ENCODE measurements around the gene ZC3H18. TPM values are rescaled to one million over a fixed set of nuclear protein-coding genes. Genes with fewer than 3 reads are reported as not detected.

ZC3H18 gene
- total and polyA plus RNA-seq, 7 donors, result 9.6 to 37.7 (median 16.1) TPM

DNA sequence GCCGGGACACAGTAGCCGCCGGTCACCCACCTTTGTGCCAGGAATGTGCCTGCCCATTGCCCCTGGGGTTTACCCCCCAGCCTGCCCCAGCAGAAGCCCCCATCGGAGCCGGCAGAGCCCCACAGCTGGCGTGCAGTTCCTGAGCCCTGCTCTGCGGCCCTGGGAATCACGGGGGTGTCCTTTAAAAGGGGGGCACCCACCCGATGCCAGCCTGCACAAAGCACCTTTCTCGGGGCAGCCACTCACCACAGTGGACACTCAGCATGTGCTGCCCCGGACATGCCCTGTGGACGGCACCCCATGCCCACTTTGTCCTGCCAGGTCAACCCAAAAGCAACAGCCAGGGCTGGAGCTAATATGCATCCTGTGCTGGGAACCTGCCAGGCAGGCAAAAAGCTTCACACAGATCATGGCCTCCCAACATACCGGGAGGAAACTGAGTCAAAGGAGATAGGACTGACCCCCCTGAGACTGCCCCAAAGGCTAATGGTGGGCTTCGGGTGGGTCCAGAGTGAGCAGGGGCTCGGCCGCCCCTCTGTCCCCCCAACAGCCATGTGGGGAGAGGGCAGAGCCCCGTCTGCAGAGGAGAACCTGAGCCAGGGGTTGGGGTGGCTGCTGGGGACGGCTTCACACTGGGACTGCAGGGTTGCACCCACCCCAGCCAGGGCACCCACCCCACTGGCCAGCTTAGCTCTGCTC is 45.8 kb upstream of the ZC3H18 start:
- Histone ChIP-seq H3K4me1 (peaks cover 0 to 24% (median 13%) of the 10 kb centered on the region in 4 donors), H3K36me3 (no peaks in the 10 kb centered on the region), H3K4me3 (no peak overlapping the region), H3K27ac (no peak overlapping the region), H3K9me3 (no peaks in the 10 kb centered on the region), H3K27me3 (peaks cover 8 to 60% (median 49%) of the 10 kb centered on the region in 3 donors)
- intact Hi-C loops (cut with DNase I), result no loop called here
- WGBS, 2 donors, result 75 to 77% methylated on average over 18 of the region's 18 CpGs
- DNase-seq, result no peak
- TF ChIP-seq, protein P1, sequence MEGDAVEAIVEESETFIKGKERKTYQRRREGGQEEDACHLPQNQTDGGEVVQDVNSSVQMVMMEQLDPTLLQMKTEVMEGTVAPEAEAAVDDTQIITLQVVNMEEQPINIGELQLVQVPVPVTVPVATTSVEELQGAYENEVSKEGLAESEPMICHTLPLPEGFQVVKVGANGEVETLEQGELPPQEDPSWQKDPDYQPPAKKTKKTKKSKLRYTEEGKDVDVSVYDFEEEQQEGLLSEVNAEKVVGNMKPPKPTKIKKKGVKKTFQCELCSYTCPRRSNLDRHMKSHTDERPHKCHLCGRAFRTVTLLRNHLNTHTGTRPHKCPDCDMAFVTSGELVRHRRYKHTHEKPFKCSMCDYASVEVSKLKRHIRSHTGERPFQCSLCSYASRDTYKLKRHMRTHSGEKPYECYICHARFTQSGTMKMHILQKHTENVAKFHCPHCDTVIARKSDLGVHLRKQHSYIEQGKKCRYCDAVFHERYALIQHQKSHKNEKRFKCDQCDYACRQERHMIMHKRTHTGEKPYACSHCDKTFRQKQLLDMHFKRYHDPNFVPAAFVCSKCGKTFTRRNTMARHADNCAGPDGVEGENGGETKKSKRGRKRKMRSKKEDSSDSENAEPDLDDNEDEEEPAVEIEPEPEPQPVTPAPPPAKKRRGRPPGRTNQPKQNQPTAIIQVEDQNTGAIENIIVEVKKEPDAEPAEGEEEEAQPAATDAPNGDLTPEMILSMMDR (IDR thresholded peaks at IDR 0.05), result no peak
- no peak for TF ChIP-seq POLR2AphosphoS5 (IDR thresholded peaks at IDR 0.05)
- TF ChIP-seq EP300 (IDR thresholded peaks at IDR 0.05), result no peak
- no peak for TF ChIP-seq POLR2A (IDR thresholded peaks at IDR 0.05)

DNA sequence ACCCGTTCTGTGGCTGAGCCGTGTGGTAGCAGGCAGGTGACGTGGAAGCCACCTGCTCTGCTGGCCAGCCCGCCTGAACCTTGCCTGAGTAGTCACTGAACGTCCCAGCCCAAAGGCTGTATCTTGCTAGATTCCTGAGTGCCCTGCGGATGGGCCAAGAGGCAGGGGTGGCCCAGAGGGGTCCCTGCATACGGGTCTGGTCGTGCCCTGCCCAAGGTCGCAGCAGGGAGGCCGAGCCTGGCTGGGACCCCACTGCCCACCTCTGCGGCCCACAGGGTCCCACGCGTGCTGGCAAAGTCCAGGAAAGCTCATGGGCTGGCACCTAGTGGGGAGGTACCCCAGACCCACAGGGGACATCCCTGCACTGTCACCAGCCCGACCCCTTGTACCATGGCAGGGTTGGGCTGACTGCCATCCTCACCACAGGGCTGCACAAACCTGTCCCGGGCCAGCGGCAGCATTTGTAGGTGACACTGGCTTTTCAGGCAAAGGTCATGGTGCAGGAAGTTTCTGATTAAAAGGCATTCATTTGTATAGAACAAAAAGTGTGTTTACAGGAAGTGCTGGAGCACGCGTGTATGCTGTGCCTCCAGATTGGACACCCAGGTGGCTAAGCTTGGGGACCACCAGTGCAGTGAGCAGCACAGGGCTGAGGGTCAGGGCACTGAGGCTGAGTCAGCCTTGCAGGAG is 45.1 kb upstream of the ZC3H18 start:
- peaks cover 0 to 24% (median 13%) of the 10 kb centered on the region in 4 donors for H3K4me1 ChIP-seq
- TF ChIP-seq POLR2AphosphoS5 (IDR thresholded peaks at IDR 0.05) (no peak), POLR2A (IDR thresholded peaks at IDR 0.05) (no peak), EP300 (IDR thresholded peaks at IDR 0.05) (no peak)
- TF ChIP-seq, protein P1 (IDR thresholded peaks at IDR 0.05), result no peak
- H3K27ac ChIP-seq, result no peak overlapping the region
- H3K36me3 ChIP-seq, result peaks cover 0 to 3% (median 0%) of the 10 kb centered on the region in 4 donors
- no peak overlapping the region for H3K4me3 ChIP-seq
- peaks cover 8 to 53% (median 42%) of the 10 kb centered on the region in 3 donors for H3K27me3 ChIP-seq
- 35 to 60% methylated on average over 18 of the region's 18 CpGs for WGBS, 2 donors
- H3K9me3 ChIP-seq, result no peaks in the 10 kb centered on the region
- intact Hi-C loops (cut with DNase I), result no loop called here
- DNase-seq, result no peak

DNA sequence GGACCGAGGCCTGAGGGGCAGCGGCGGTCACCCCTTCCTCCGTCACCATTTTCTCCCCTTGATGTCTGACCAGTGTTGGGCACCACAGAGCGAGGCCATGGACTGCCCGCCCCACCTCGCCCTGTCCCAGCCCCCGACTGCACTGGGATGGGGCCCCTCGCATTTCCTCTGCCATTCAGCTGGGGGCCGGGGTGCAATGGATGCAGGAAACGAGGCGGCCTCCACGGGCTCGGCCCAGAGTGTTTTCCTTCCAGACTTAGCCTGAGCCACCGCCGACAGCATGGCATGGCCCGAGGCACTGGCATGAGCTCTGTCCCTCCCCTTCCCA is 44.6 kb upstream of the ZC3H18 start:
- WGBS, 2 donors, result 55 to 65% methylated on average over 17 of the region's 17 CpGs
- no peak for DNase-seq
- H3K27ac ChIP-seq, result no peak overlapping the region
- intact Hi-C loops (cut with DNase I), result no loop called here
- H3K9me3 ChIP-seq, result no peaks in the 10 kb centered on the region
- peaks cover 0 to 24% (median 13%) of the 10 kb centered on the region in 4 donors for H3K4me1 ChIP-seq
- H3K4me3 ChIP-seq, result no peak overlapping the region
- TF ChIP-seq EP300 (IDR thresholded peaks at IDR 0.05), result no peak
- TF ChIP-seq POLR2AphosphoS5 (IDR thresholded peaks at IDR 0.05), result no peak
- TF ChIP-seq, protein P1 (IDR thresholded peaks at IDR 0.05), result no peak
- no peak for TF ChIP-seq POLR2A (IDR thresholded peaks at IDR 0.05)
- H3K36me3 ChIP-seq, result peaks cover 0 to 3% (median 0%) of the 10 kb centered on the region in 4 donors
- H3K27me3 ChIP-seq, result peaks cover 8 to 48% (median 41%) of the 10 kb centered on the region in 3 donors

DNA sequence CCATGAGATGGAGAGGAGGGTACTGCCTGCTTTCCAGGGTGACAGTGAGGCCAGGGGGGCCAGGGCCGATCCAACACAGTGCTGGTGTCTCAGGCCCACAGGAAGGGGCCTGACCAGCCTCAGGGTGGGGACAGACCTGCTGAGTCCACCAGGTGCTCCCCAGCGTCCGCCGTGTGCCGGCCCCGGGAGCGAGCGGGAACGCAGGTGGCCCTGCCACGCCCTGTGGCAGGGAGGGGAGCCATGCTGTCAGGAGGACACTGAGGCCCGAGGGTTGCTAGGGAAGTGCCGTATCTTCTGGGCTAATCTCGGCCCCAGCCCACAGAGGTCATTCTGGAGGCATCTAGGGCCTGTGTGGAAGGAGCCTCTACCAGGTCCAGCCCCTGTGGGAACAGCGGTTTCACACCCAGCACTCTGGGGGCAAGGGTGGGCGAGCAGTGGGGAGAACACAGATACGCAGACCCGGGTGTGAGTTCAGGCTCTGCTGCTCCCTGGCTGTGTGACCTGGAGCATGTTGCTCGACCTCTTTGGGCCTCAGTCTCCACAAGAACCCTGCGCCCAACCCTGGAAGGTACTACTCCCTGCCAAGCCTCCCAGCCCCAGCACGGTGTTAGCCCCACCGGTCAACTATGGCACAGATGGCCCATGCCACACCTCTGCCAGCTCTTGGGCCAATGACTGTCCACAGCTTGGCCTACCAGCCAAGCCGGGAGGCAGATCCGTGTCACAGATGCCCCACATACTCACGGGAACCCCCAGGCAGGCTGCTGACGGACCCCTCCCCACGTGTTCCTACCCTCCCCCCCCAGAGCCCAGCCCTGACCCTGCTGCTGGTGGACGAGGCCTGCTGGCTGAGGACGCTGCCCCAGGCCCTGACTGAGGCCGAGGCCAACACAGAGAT is 43.9 kb upstream of the ZC3H18 start:
- WGBS, 2 donors, result 53 to 71% methylated on average over 29 of the region's 29 CpGs
- no peak for DNase-seq

More for the DNA sequence above, 43.9 kb upstream of the ZC3H18 start:
- intact Hi-C loops (cut with DNase I), result no loop called here
- Histone ChIP-seq H3K9me3 (no peaks in the 10 kb centered on the region), H3K27me3 (peaks cover 8 to 44% (median 35%) of the 10 kb centered on the region in 3 donors), H3K4me3 (no peak overlapping the region), H3K4me1 (peaks cover 0 to 24% (median 13%) of the 10 kb centered on the region in 4 donors), H3K27ac (no peak overlapping the region), H3K36me3 (peaks cover 0 to 3% (median 0%) of the 10 kb centered on the region in 4 donors)
- TF ChIP-seq, protein P1 (IDR thresholded peaks at IDR 0.05), result no peak
- no peak for TF ChIP-seq POLR2A (IDR thresholded peaks at IDR 0.05)
- TF ChIP-seq POLR2AphosphoS5 (IDR thresholded peaks at IDR 0.05), result no peak
- no peak for TF ChIP-seq EP300 (IDR thresholded peaks at IDR 0.05)
